GM13977 (cell line): ENCODE measurements around the gene CXCR2.
"Not testable (repeated sequence)": the region's sequence is repeated elsewhere in the genome, so short reads cannot be mapped to it uniquely, and the experiment has no call there.

Experiments used
- DNase-seq: peaks from one replicate; pipeline ENCODE4 v3.0.0; 2012; ENCODE audit warnings: low spot score
- in situ Hi-C: fragments of 300-500 bp; cut with MboI; formaldehyde crosslinking; loops from one replicate; pipeline ENCODE4 v1.12.0; 2022; ENCODE audit warnings: low sequenced_read_pairs, low pct_unique_long_range_greater_than_20kb, mixed read lengths, inconsistent platforms; ENCODE audit not compliant: unreplicated experiment
- TF ChIP-seq, protein P1 (sequence below): IDR thresholded peaks from 2 replicates; pipeline ENCODE4 v1.5.1; 2012; ENCODE audit warnings: mild to moderate bottlenecking, control low read depth; ENCODE audit not compliant: insufficient read depth; ENCODE audit errors: extremely low read depth, missing control alignments

Gene CXCR2

DNA sequence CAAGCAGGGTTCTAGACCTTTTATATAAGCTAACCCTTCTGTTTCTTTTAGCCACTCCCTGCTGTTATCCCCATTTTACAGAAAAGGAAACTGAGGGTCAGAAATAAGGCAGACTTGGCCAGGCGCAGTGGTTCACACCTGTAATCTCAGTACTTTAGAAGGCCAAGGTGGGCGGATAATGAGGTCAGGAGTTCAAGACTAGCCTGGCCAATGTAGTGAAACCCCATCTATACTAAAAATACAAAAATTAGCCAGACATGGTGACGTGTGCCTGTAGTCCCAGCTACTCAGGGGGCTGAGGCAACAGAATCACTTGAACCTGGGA, 42.5 kb upstream of the CXCR2 start:
- in situ Hi-C loops = no loop called here
- DNase-seq = no peak
- TF ChIP-seq, protein P1, sequence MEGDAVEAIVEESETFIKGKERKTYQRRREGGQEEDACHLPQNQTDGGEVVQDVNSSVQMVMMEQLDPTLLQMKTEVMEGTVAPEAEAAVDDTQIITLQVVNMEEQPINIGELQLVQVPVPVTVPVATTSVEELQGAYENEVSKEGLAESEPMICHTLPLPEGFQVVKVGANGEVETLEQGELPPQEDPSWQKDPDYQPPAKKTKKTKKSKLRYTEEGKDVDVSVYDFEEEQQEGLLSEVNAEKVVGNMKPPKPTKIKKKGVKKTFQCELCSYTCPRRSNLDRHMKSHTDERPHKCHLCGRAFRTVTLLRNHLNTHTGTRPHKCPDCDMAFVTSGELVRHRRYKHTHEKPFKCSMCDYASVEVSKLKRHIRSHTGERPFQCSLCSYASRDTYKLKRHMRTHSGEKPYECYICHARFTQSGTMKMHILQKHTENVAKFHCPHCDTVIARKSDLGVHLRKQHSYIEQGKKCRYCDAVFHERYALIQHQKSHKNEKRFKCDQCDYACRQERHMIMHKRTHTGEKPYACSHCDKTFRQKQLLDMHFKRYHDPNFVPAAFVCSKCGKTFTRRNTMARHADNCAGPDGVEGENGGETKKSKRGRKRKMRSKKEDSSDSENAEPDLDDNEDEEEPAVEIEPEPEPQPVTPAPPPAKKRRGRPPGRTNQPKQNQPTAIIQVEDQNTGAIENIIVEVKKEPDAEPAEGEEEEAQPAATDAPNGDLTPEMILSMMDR = no peak

DNA sequence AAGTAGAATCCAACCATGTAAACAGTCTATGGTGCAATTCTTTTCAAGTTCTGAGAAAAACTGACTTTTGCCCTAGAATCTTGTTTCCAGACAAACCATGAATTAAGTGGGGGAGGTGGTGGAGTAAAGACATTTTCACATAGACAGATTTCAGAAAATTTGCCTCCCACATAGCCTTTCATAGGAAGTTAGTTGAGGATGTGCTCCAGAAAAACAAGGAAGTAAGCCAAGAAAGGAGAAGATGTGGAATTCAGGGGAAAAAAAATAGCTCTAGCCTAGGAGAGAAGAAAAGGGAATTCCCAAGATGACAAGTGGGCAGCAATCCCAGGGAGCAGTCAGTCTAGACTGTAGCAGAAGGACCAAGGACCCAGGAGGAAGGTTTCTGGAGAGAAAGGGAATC, 39.4 kb upstream of the CXCR2 start:
- TF ChIP-seq, protein P1 = no peak
- no peak for DNase-seq
- in situ Hi-C loops = no loop called here

GRCh38 chr2:218089259-218089658, 36.6 kb upstream of the CXCR2 start:
- TF ChIP-seq, protein P1 = no peak
- in situ Hi-C loops = no loop called here
- no peak for DNase-seq

GRCh38 chr2:218091746-218092145, 34.1 kb upstream of the CXCR2 start:
- TF ChIP-seq, protein P1 = no peak
- in situ Hi-C loops = no loop called here
- DNase-seq = no peak

DNA sequence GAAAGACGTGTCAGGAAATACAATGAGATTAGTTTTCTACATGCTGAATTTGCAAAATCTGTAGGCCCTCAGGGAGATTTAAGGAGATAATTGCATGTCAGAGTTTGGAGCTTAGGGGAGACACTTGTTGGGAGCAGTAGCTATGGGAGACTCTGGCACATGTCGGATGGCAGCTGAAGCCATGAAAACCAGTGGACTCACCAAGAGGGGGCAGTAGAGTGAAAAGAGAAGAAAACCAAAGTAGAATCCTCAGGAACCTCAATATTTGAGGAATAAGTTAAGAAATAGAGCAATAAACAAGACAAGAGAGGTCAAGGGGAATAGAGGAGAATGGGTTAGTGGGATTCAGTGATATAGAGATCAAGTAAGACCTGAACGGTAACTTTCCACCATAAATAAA, 31.9 kb upstream of the CXCR2 start:
- TF ChIP-seq, protein P1 = peak; percentile 13
- in situ Hi-C loops = no loop called here
- DNase-seq = no peak

GRCh38 chr2:218095853-218096252, 30.0 kb upstream of the CXCR2 start:
- in situ Hi-C loops = no loop called here
- TF ChIP-seq, protein P1 = no peak
- no peak for DNase-seq

- TF ChIP-seq, protein P1 = no peak
- in situ Hi-C loops = no loop called here
Observed at GRCh38 chr2:218097975-218098374, 27.9 kb upstream of the CXCR2 start.

GRCh38 chr2:218108834-218109233, 17.0 kb upstream of the CXCR2 start:
- in situ Hi-C loops, DNase-seq: not testable (repeated sequence)

More at GRCh38 chr2:218097975-218098374, 27.9 kb upstream of the CXCR2 start:
- no peak for DNase-seq

GRCh38 chr2:218121789-218122188, 4.0 kb upstream of the CXCR2 start:
- DNase-seq, in situ Hi-C loops: not testable (repeated sequence)

DNA sequence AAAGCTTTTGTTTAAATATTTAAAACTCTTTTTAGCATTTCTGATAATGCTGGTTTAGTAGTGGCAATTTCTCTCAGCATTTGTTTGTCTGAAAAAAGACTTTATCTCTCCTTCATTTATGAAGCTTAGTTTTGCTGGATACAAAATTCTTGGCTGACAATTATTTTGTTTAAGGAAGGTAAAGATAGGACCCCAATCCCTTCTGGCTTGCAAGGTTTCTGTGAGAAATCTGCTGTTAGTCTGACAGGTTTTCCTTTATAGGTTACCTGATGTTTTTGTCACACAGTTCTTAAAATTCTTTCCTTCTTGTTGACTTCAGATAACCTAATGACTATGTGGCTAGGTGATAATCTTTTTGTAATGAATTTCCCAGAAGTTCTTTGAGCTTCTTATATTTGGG, 3.5 kb upstream of the CXCR2 start:
- DNase-seq, in situ Hi-C loops: not testable (repeated sequence)
